ENCODE data around the gene RASGRF1. TPM values are rescaled to one million over a fixed set of nuclear protein-coding genes. Genes with fewer than 3 reads are reported as not detected.
A peak's percentile ranks its signal among the peaks of the same experiment; 100 is the strongest.

Gene RASGRF1
- total RNA-seq, 6 experiments from 2014 or later = 0.29 TPM; not detected in 5

DNA sequence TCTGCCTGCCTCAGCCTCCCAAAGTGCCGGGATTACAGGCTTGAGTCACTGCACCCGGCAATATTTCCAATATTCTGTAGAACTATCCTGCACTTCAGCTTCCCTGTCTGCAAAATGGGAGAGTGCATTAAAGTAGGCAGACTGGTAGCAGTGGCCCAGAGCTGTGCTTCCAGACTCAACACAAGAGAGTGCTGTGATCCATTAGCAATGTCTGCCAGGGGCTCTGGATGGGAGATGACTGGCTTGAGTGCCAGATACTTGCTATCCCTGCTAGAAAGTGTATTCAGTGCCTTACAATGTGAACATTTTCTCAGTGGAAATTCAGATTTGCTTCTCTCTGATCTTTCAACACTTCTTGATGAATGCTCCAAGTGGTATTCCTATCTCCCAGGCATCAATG lies 80.3 kb downstream of the RASGRF1 start:
- H3K4me1 ChIP-seq = no peaks in the 10 kb centered on the region
- WGBS (ENCODE audit: insufficient coverage, low coverage, low lambda C conversion rate, missing lambda C conversion rate) = no CpG with 5 or more reads among the region's 2 CpGs
- ATAC-seq = no peak

DNA sequence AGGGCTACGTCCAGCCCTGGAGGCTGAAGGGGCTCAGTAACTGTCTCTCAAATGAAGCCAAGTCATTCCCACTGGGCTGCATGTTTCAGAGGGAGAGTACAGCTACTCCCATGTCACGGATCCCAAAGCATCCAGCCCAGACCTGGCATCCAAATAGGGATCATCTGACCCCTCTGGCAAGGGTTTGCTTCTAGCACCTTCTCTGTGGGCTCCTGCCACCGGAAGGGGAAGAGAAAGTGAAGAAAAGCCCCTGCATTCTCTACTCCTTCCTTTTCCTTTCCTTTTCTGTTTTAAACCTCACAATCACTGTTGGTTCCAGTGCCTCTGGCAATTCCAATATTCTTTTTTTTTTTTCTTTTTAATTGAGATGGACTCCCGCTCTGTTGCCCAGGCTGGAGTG lies 81.2 kb downstream of the RASGRF1 start:
- Histone ChIP-seq H3K4me3 (no peak overlapping the region), H3K36me3 (no peaks in the 10 kb centered on the region), H3K27ac (no peak overlapping the region), H3K27me3 (no peaks in the 10 kb centered on the region), H3K4me1 (no peaks in the 10 kb centered on the region), H3K9me3 (no peaks in the 10 kb centered on the region)
- WGBS (ENCODE audit: insufficient coverage, low coverage, low lambda C conversion rate, missing lambda C conversion rate) = 50% methylated on average over 4 of the region's 4 CpGs
- intact Hi-C loops (cut with DNase I) = no loop called here
- TF ChIP-seq, protein P1, sequence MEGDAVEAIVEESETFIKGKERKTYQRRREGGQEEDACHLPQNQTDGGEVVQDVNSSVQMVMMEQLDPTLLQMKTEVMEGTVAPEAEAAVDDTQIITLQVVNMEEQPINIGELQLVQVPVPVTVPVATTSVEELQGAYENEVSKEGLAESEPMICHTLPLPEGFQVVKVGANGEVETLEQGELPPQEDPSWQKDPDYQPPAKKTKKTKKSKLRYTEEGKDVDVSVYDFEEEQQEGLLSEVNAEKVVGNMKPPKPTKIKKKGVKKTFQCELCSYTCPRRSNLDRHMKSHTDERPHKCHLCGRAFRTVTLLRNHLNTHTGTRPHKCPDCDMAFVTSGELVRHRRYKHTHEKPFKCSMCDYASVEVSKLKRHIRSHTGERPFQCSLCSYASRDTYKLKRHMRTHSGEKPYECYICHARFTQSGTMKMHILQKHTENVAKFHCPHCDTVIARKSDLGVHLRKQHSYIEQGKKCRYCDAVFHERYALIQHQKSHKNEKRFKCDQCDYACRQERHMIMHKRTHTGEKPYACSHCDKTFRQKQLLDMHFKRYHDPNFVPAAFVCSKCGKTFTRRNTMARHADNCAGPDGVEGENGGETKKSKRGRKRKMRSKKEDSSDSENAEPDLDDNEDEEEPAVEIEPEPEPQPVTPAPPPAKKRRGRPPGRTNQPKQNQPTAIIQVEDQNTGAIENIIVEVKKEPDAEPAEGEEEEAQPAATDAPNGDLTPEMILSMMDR (IDR thresholded peaks at IDR 0.05) = no peak
- TF ChIP-seq POLR2A (IDR thresholded peaks at IDR 0.05) = no peak
- ATAC-seq = peak in 1 of 4 donors; percentile 37
- DNase-seq = no peak

More for the DNA sequence above, 80.3 kb downstream of the RASGRF1 start:
- H3K4me3 ChIP-seq = no peak overlapping the region
- intact Hi-C loops (cut with DNase I) = no loop called here
- no peak overlapping the region for H3K27ac ChIP-seq
- H3K27me3 ChIP-seq = no peaks in the 10 kb centered on the region
- no peaks in the 10 kb centered on the region for H3K36me3 ChIP-seq
- DNase-seq = no peak
- H3K9me3 ChIP-seq = no peaks in the 10 kb centered on the region
- TF ChIP-seq, protein P1 (IDR thresholded peaks at IDR 0.05) = no peak

DNA sequence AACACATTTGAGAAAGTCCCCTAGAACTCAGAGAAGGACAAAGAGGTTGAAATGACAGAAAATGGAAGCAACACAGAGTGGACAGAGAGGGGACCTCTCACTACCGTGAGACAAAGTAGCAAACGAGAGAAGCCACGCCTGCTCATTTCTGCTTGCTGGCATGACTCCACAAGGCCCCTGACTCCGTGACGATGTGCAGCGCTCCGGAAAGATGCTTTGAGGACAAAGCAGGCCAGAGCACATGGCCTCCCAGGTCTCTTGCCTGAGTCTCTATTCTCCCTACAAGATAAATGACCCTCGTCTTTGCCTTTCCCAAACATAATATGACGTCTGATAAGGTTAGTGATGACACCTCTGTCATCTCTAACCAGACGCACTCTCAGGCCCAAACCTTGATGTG lies 81.9 kb downstream of the RASGRF1 start:
- intact Hi-C loops (cut with DNase I) = no loop called here
- no peaks in the 10 kb centered on the region for H3K27me3 ChIP-seq
- no peak for TF ChIP-seq POLR2A (IDR thresholded peaks at IDR 0.05)
- TF ChIP-seq, protein P1 (IDR thresholded peaks at IDR 0.05) = no peak
- H3K36me3 ChIP-seq = no peaks in the 10 kb centered on the region
- DNase-seq (no peak), ATAC-seq (no peak)
- H3K27ac ChIP-seq = no peak overlapping the region
- no peak overlapping the region for H3K4me3 ChIP-seq
- 79% methylated on average over 4 of the region's 10 CpGs for WGBS (ENCODE audit: insufficient coverage, low coverage, low lambda C conversion rate, missing lambda C conversion rate)
- H3K9me3 ChIP-seq = no peaks in the 10 kb centered on the region
- H3K4me1 ChIP-seq = no peaks in the 10 kb centered on the region

DNA sequence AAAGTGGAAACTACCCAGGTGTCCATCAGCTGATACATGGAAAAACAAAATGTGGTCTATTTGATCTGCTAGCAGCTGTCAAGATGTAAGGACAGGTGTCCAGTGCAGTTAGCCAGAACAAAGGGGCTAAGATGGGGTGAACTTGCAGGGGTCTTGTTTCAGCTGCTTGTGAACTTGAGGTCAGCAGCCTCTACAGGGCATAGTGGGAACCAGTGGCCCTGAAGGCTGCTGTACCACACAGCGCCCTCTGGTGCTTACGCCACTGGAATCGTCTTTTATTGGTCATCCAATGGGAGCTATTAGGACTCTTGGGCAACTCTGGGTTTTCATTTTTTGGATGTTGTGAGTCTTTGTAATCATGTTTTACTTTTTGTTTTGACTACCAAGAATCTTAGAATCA lies 83.5 kb downstream of the RASGRF1 start:
- no peaks in the 10 kb centered on the region for H3K27me3 ChIP-seq
- no peaks in the 10 kb centered on the region for H3K4me1 ChIP-seq
- WGBS (ENCODE audit: insufficient coverage, low coverage, low lambda C conversion rate, missing lambda C conversion rate) = 36% methylated on average over 3 of the region's 3 CpGs
- H3K4me3 ChIP-seq = no peak overlapping the region
- TF ChIP-seq POLR2A (IDR thresholded peaks at IDR 0.05) = no peak
- TF ChIP-seq, protein P1 (IDR thresholded peaks at IDR 0.05) = peak; percentile 32 to 37 (median 36)
- H3K9me3 ChIP-seq = no peaks in the 10 kb centered on the region
- no peak overlapping the region for H3K27ac ChIP-seq
- H3K36me3 ChIP-seq = no peaks in the 10 kb centered on the region
- DNase-seq = no peak
- intact Hi-C loops (cut with DNase I) = no loop called here
- ATAC-seq = peak; percentile 54 to 76 (median 59)

DNA sequence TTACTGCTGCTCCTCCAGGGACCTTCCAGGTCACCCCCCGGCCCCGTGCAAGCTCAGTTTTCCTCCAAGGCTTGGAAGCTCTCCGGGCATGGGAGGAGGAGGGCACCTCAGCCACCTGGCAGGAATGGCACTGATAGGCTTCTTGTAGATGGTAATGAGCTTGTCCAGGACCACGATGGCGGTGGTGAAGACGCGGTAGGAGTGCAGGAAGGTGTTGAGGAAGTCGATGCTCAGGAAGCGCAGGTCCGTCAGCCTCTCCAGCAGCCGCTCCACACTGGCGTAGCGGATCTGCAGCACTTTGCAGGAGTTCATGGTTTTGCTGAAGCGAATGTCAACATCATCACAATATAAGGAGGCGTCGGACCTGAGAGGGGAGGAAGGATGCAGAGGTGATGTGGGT lies 84.5 kb downstream of the RASGRF1 start:
- no peaks in the 10 kb centered on the region for H3K4me1 ChIP-seq
- H3K4me3 ChIP-seq = no peak overlapping the region
- intact Hi-C loops (cut with DNase I) = no loop called here
- DNase-seq = no peak
- TF ChIP-seq, protein P1 (IDR thresholded peaks at IDR 0.05) = no peak
- TF ChIP-seq POLR2A (IDR thresholded peaks at IDR 0.05) = no peak
- ATAC-seq = no peak
- H3K36me3 ChIP-seq = no peaks in the 10 kb centered on the region
- 78% methylated on average over 6 of the region's 16 CpGs for WGBS (ENCODE audit: insufficient coverage, low coverage, low lambda C conversion rate, missing lambda C conversion rate)
- H3K27ac ChIP-seq = no peak overlapping the region
- H3K9me3 ChIP-seq = no peaks in the 10 kb centered on the region
- H3K27me3 ChIP-seq = no peaks in the 10 kb centered on the region
